Hepatocyte (in vitro differentiated cells): Measurements from ENCODE around the gene MBTPS1.

Experiments
- CTCF ChIP-seq: fragments of 200-600 bp; sonication (generic); IDR thresholded peaks from 2 replicates; pipeline ENCODE4 v1.5.1; 2016; ENCODE audit warnings: antibody characterized with exemption, mild to moderate bottlenecking; ENCODE audit not compliant: poor library complexity
- EZH2phosphoT487 ChIP-seq: fragments of 200-600 bp; sonication (generic); IDR thresholded peaks from one replicate; pipeline ENCODE4 v1.6.1; 2018; ENCODE audit warnings: antibody characterized with exemption, mild to moderate bottlenecking, low read depth, moderate library complexity; ENCODE audit not compliant: unreplicated experiment, severe bottlenecking

GRCh38 chr16:84098939-84099338 lies 17.8 kb downstream of the MBTPS1 start:
- TF ChIP-seq EZH2phosphoT487 (no peak), CTCF (no peak)
